IMR-90 (cell line): Measurements from ENCODE around the gene DUSP8. TPM values are rescaled to one million over a fixed set of nuclear protein-coding genes. Genes with fewer than 3 reads are reported as not detected.

Source experiments
- ATAC-seq: fragments of 200-7000 bp; cut with Tn5 transposase; 2 replicates; pipeline ENCODE4 v1.9.1; 2020; ENCODE audit warnings: low read depth, mild to moderate bottlenecking, moderate library complexity
- BruUV-seq: library from RNA; stranded (reverse); fragments of 400-500 nt; replicated peaks from 2 replicates; lab custom pipeline; 2021; lab: Mats Ljungman, UMichigan
- CTCF ChIA-PET: fragments of 300-600 bp; formaldehyde crosslinking; extraction: SDS; loops from one replicate; lab custom pipeline; 2021; ENCODE audit warnings: antibody characterized with exemption; lab: Yijun Ruan, JAX
- POLR2A ChIA-PET: fragments of 300-600 bp; sonication (Branson Sonifier 250); formaldehyde crosslinking; loops from one replicate; lab custom pipeline; 2022; ENCODE audit warnings: antibody characterized with exemption; ENCODE audit not compliant: unreplicated experiment; lab: Charles Lee
- DNase-seq: peaks from one replicate; pipeline ENCODE4 v3.0.0; 2013
- H2AFZ ChIP-seq: replicated peaks from 2 replicates; pipeline ENCODE3; 2013; ENCODE audit warnings: low read length, mild to moderate bottlenecking; ENCODE audit not compliant: poor library complexity
- H2AK5ac ChIP-seq: 2 replicates; pipeline ENCODE4 v1.6.1; 2013; ENCODE audit warnings: low read depth, low read length, inconsistent platforms
- H2AK9ac ChIP-seq: replicated peaks from 2 replicates; pipeline ENCODE3; 2013; ENCODE audit warnings: mild to moderate bottlenecking, low read depth, low read length, moderate library complexity; ENCODE audit not compliant: poor library complexity
- H2BK120ac ChIP-seq: 2 replicates; pipeline ENCODE4 v1.6.1; 2013; ENCODE audit warnings: low read depth, low read length, inconsistent platforms
- H2BK15ac ChIP-seq: 3 replicates; pipeline ENCODE4 v1.6.1; 2013; ENCODE audit warnings: low read depth, low read length, inconsistent platforms
- H2BK20ac ChIP-seq: 2 replicates; pipeline ENCODE4 v1.6.1; 2013; ENCODE audit warnings: low read depth, mild to moderate bottlenecking, inconsistent platforms, low read length, moderate library complexity
- H2BK5ac ChIP-seq: 2 replicates; pipeline ENCODE4 v1.6.1; 2013; ENCODE audit warnings: mild to moderate bottlenecking, low read depth, low read length, inconsistent platforms; ENCODE audit not compliant: poor library complexity, severe bottlenecking
- H3K14ac ChIP-seq: replicated peaks from 2 replicates; pipeline ENCODE4 v1.6.1; 2013; ENCODE audit warnings: low read depth, low read length, inconsistent platforms
- H3K18ac ChIP-seq: 2 replicates; pipeline ENCODE4 v1.6.1; 2013; ENCODE audit warnings: low read depth, low read length, control low read depth
- H3K23ac ChIP-seq: 2 replicates; pipeline ENCODE4 v1.6.1; 2013; ENCODE audit warnings: low read depth, low read length, inconsistent platforms
- H3K27ac ChIP-seq: 2 replicates; pipeline ENCODE4 v1.5.1; 2013; ENCODE audit warnings: mild to moderate bottlenecking, control low read depth, low read length; ENCODE audit not compliant: insufficient read depth
- H3K27me3 ChIP-seq: 2 replicates; pipeline ENCODE4 v1.6.1; 2013; ENCODE audit warnings: low read length; ENCODE audit not compliant: control insufficient read depth, insufficient read depth
- H3K36me3 ChIP-seq: 2 replicates; pipeline ENCODE4 v1.6.1; 2013; ENCODE audit warnings: low read length, mixed read lengths; ENCODE audit not compliant: control insufficient read depth, insufficient read depth
- H3K4ac ChIP-seq: 2 replicates; pipeline ENCODE4 v1.6.1; 2013; ENCODE audit warnings: low read depth, low read length, inconsistent platforms
- H3K4me1 ChIP-seq: 2 replicates; pipeline ENCODE4 v1.6.1; 2013; ENCODE audit warnings: low read length, mixed read lengths; ENCODE audit not compliant: control insufficient read depth, insufficient read depth
- H3K4me2 ChIP-seq: 2 replicates; pipeline ENCODE4 v1.6.1; 2013; ENCODE audit warnings: low read depth, mild to moderate bottlenecking, control low read depth, low read length, moderate library complexity
- H3K4me3 ChIP-seq: 2 replicates; pipeline ENCODE4 v1.5.1; 2013; ENCODE audit warnings: low read depth, mild to moderate bottlenecking, control low read depth, low read length, moderate library complexity; ENCODE audit not compliant: insufficient read depth
- H3K56ac ChIP-seq: 2 replicates; pipeline ENCODE4 v1.6.1; 2013; ENCODE audit warnings: low read length, inconsistent platforms; ENCODE audit not compliant: insufficient read depth; ENCODE audit errors: extremely low read depth
- H3K79me1 ChIP-seq, 2 experiments: 2 replicates each; pipeline ENCODE4 v1.6.1; 2013; ENCODE audit warnings: low read length in 2 of 2, inconsistent platforms in 1 of 2, low read depth in 1 of 2
- H3K9ac ChIP-seq: 2 replicates; pipeline ENCODE4 v1.6.1; 2013; ENCODE audit warnings: low read depth, low read length, control low read depth
- H3K9me1 ChIP-seq: 2 replicates; pipeline ENCODE4 v1.6.1; 2013; ENCODE audit warnings: low read length, inconsistent platforms; ENCODE audit not compliant: insufficient read depth
- H3K9me3 ChIP-seq: 2 replicates; pipeline ENCODE4 v1.6.1; 2013; ENCODE audit warnings: low read length; ENCODE audit not compliant: control insufficient read depth, insufficient read depth
- H4K20me1 ChIP-seq: 2 replicates; pipeline ENCODE4 v1.6.1; 2013; ENCODE audit warnings: low read length, inconsistent platforms; ENCODE audit not compliant: insufficient read depth
- H4K5ac ChIP-seq: 2 replicates; pipeline ENCODE4 v1.6.1; 2013; ENCODE audit warnings: mild to moderate bottlenecking, low read depth, low read length, control low read depth
- H4K8ac ChIP-seq, 2 experiments: 2 replicates each; pipeline ENCODE4 v1.6.1; 2013; ENCODE audit warnings: low read depth in 2 of 2, low read length in 2 of 2, control low read depth in 1 of 2, inconsistent platforms in 1 of 2
- H4K91ac ChIP-seq: 2 replicates; pipeline ENCODE4 v1.6.1; 2013; ENCODE audit warnings: low read depth, low read length, inconsistent platforms; ENCODE audit not compliant: insufficient read depth
- CEBPB ChIP-seq: IDR thresholded peaks from 2 replicates; pipeline ENCODE4 v1.6.1; 2012; ENCODE audit warnings: low read depth, low read length, improper control_type of control experiment
- CHD1 ChIP-seq: IDR thresholded peaks from 2 replicates; pipeline ENCODE4 v1.6.1; 2012; ENCODE audit warnings: low read depth, low read length, improper control_type of control experiment
- FOS ChIP-seq: fragments of 150-350 bp; IDR thresholded peaks from 2 replicates; pipeline ENCODE4 v1.6.1; 2016; ENCODE audit warnings: low read depth, low read length
- MAFK ChIP-seq: IDR thresholded peaks from 2 replicates; pipeline ENCODE4 v1.6.1; 2012; ENCODE audit warnings: low read depth, low read length, improper control_type of control experiment
- MAZ ChIP-seq: IDR thresholded peaks from 2 replicates; pipeline ENCODE4 v1.6.1; 2012; ENCODE audit warnings: low read depth, mild to moderate bottlenecking, low read length, improper control_type of control experiment, moderate library complexity, borderline replicate concordance
- MXI1 ChIP-seq: IDR thresholded peaks from 2 replicates; pipeline ENCODE4 v1.6.1; 2012; ENCODE audit warnings: low read depth, mild to moderate bottlenecking, low read length, moderate library complexity, borderline replicate concordance
- NFE2L2 ChIP-seq: fragments of 150-350 bp; IDR thresholded peaks from 2 replicates; pipeline ENCODE4 v1.6.1; 2016; ENCODE audit warnings: low read depth, mild to moderate bottlenecking, low read length
- POLR2A ChIP-seq: IDR thresholded peaks from 2 replicates; pipeline ENCODE4 v1.6.1; 2012; ENCODE audit warnings: mild to moderate bottlenecking, low read depth, low read length
- RAD21 ChIP-seq: IDR thresholded peaks from 2 replicates; pipeline ENCODE4 v1.6.1; 2012; ENCODE audit warnings: low read length, improper control_type of control experiment
- RCOR1 ChIP-seq: IDR thresholded peaks from 2 replicates; pipeline ENCODE4 v1.6.1; 2012; ENCODE audit warnings: mild to moderate bottlenecking, low read length, improper control_type of control experiment; ENCODE audit not compliant: insufficient replicate concordance
- RFX5 ChIP-seq: IDR thresholded peaks from 2 replicates; pipeline ENCODE4 v1.8.0; 2012; ENCODE audit warnings: low read depth, mild to moderate bottlenecking, low read length, moderate library complexity
- WGBS, 2 experiments: methylation state at CpG; one replicate each; pipeline versions ENCODE4 v1.1.5 to v1.1.7; 2013; ENCODE audit warnings: missing lambda C conversion rate in 2 of 2; ENCODE audit not compliant: insufficient read length in 1 of 2; ENCODE audit errors: extremely low coverage in 2 of 2; 5-methylcytosine and 5-hydroxymethylcytosine counted together
- dilution Hi-C: fragments of 300-500 bp; cut with HindIII; formaldehyde crosslinking; loops from one replicate; pipeline ENCODE4 v1.14.3; 2018; ENCODE audit warnings: low sequenced_read_pairs; ENCODE audit not compliant: unreplicated experiment
- in situ Hi-C: fragments of 300-500 bp; cut with MboI; formaldehyde crosslinking; loops from 3 replicates; pipeline ENCODE4 v1.14.3; 2019; ENCODE audit warnings: low sequenced_read_pairs, inconsistent platforms, mixed read lengths
- intact Hi-C: fragments of 100-400 bp; cut with micrococcal nuclease; formaldehyde crosslinking; loops from 2 replicates; pipeline ENCODE4 v1.10.0; 2022
- polyA plus RNA-seq, 3 experiments: library from polyadenylated mRNA; depleted of rRNA; stranded (reverse); fragments of >200 nt; gene quantifications; 2 replicates each; pipeline ENCODE4 v1.2.3, GENCODE V29; 2012; ENCODE audit warnings: low replicate concordance in 1 of 3
- total RNA-seq: library from RNA; depleted of rRNA; stranded (reverse); fragments of >200 nt; gene quantifications from 2 replicates; pipeline ENCODE4 v1.2.3, GENCODE V29; 2012
- TF ChIP-seq, protein P1 (sequence below): conservative IDR thresholded peaks from 2 replicates; pipeline ENCODE4 v1.5.1; 2012; ENCODE audit warnings: mild to moderate bottlenecking, low read depth, low read length, improper control_type of control experiment
- TF ChIP-seq, protein P2 (sequence below): fragments of 150-350 bp; IDR thresholded peaks from 2 replicates; pipeline ENCODE4 v1.6.1; 2016; ENCODE audit warnings: low read depth, mild to moderate bottlenecking, low read length, moderate library complexity, borderline replicate concordance
- TF ChIP-seq, protein P3 (sequence below): fragments of 150-350 bp; IDR thresholded peaks from 2 replicates; pipeline ENCODE4 v1.6.1; 2017; ENCODE audit warnings: mild to moderate bottlenecking, antibody characterized with exemption, low read length, low read depth

The DUSP8 gene
- total and polyA plus RNA-seq, 2 of the 4 experiments (the other 2 are of a cell fraction), result 0.72 to 4.2 TPM

- no peak overlapping the region for H4K5ac ChIP-seq
- peaks cover 74% of the 10 kb centered on the region for H4K20me1 ChIP-seq
- no peak overlapping the region for H3K4ac ChIP-seq
- no peak overlapping the region for H3K56ac ChIP-seq
- intact Hi-C loops (no loop called here), in situ Hi-C loops (no loop called here), dilution Hi-C loops (no loop called here)
- DNase-seq (no peak), ATAC-seq (no peak)
- H4K91ac ChIP-seq, result no peak overlapping the region
- H3K9ac ChIP-seq, result no peak overlapping the region
- no peak overlapping the region for H3K4me3 ChIP-seq
- TF ChIP-seq, protein P1, sequence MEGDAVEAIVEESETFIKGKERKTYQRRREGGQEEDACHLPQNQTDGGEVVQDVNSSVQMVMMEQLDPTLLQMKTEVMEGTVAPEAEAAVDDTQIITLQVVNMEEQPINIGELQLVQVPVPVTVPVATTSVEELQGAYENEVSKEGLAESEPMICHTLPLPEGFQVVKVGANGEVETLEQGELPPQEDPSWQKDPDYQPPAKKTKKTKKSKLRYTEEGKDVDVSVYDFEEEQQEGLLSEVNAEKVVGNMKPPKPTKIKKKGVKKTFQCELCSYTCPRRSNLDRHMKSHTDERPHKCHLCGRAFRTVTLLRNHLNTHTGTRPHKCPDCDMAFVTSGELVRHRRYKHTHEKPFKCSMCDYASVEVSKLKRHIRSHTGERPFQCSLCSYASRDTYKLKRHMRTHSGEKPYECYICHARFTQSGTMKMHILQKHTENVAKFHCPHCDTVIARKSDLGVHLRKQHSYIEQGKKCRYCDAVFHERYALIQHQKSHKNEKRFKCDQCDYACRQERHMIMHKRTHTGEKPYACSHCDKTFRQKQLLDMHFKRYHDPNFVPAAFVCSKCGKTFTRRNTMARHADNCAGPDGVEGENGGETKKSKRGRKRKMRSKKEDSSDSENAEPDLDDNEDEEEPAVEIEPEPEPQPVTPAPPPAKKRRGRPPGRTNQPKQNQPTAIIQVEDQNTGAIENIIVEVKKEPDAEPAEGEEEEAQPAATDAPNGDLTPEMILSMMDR, result no peak
- no peak for TF ChIP-seq RFX5
- TF ChIP-seq, protein P2, sequence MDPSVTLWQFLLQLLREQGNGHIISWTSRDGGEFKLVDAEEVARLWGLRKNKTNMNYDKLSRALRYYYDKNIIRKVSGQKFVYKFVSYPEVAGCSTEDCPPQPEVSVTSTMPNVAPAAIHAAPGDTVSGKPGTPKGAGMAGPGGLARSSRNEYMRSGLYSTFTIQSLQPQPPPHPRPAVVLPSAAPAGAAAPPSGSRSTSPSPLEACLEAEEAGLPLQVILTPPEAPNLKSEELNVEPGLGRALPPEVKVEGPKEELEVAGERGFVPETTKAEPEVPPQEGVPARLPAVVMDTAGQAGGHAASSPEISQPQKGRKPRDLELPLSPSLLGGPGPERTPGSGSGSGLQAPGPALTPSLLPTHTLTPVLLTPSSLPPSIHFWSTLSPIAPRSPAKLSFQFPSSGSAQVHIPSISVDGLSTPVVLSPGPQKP, result no peak
- TF ChIP-seq, protein P3, sequence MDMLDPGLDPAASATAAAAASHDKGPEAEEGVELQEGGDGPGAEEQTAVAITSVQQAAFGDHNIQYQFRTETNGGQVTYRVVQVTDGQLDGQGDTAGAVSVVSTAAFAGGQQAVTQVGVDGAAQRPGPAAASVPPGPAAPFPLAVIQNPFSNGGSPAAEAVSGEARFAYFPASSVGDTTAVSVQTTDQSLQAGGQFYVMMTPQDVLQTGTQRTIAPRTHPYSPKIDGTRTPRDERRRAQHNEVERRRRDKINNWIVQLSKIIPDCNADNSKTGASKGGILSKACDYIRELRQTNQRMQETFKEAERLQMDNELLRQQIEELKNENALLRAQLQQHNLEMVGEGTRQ, result no peak
- TF ChIP-seq FOS, result no peak
- TF ChIP-seq RCOR1, result no peak
- no peak for TF ChIP-seq RAD21
- TF ChIP-seq CHD1, result no peak
- no peak for TF ChIP-seq NFE2L2
- no peak for TF ChIP-seq POLR2A
- no peak for TF ChIP-seq MXI1
- no peak for TF ChIP-seq CEBPB
- TF ChIP-seq MAZ, result no peak
- TF ChIP-seq MAFK, result no peak
- no peak overlapping the region for H2BK20ac ChIP-seq
- ChIA-PET CTCF (interaction anchor here (1.3 to 1.6 kb wide), 2 partner anchors 14 to 27 kb away, joined by 4 to 7 read pairs; no protein-coding TSS in a partner anchor), POLR2A (no interaction called here)
- no peaks in the 10 kb centered on the region for H3K9me3 ChIP-seq
- no peak overlapping the region for H3K27ac ChIP-seq
- H2BK15ac ChIP-seq, result no peak overlapping the region
- H3K18ac ChIP-seq, result no peak overlapping the region
- no peak overlapping the region for H2BK5ac ChIP-seq
- H4K8ac ChIP-seq, result no peak overlapping the region
- H3K4me1 ChIP-seq, result peaks cover 11% of the 10 kb centered on the region
- H2BK120ac ChIP-seq, result no peak overlapping the region
- H3K27me3 ChIP-seq, result peaks cover 4% of the 10 kb centered on the region
- peaks cover 15 to 37% of the 10 kb centered on the region in 2 experiments; a peak in 2 of 4 replicates for H3K79me1 ChIP-seq
- no peak overlapping the region for H3K4me2 ChIP-seq
- no peak overlapping the region for H2AK5ac ChIP-seq
- H3K36me3 ChIP-seq, result peaks cover 3% of the 10 kb centered on the region; the same call in 1 of the 2 replicates
- WGBS, 2 experiments, result 50% methylated on average over 1 of the region's 7 CpGs; no CpG with 5 or more reads in 1 of the 2 experiments
- no peak overlapping the region for H2AFZ ChIP-seq
- no peak overlapping the region for H3K14ac ChIP-seq
- H3K23ac ChIP-seq, result no peak overlapping the region
- H2AK9ac ChIP-seq, result no peak overlapping the region
- peaks cover 9% of the 10 kb centered on the region for H3K9me1 ChIP-seq
- no TSS peak for BruUV-seq
These were observed 4.4 kb downstream of the DUSP8 start for GRCh38 chr11:1567721-1568100.
